Measurements from ENCODE around the gene GAD1.

DNA sequence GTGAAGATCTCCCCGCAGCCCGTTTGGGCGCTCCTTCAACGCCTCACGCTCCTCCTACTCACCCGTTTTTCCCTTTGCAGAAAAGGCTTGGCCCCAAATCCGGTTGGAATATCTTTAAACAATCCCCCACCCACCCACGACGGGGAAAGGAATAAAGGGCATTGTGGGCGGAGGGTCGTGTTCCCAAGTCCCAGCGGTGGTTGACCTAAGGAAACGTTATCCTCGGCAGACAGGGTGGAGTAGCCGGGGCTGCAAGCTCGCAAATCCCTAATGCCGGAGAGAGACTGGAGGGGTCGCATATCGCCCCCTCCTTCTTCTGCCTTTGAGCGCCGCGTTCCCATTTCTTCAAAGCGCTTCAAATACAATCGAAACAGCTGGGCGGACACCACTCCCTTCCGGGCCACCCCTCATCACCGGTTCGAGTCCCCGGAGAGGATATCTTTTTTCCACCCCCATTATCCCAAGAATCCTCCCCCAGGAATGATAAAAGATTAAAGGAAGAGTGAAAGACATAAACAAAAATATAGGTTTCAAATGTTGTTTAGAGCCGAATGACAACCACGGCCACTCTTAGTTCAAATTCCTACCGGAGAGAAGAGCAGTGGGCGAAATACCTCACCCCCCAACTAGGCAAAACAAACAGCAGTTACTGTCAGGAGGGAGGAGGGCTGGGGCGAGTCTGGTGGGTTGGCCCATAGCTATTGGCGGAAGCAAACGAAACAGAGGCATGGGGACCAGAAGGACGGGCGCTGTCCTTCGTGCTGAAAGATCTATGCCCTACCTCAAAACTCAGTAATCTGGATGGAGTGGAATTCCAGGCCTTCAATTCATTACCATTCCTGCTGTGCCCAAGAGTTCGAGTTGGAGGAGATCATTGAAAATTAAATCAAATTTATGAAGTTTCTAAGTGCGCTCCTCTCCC lies 2.8 kb upstream of the GAD1 start:
- TF ChIP-seq POLR2A (IDR thresholded peaks at IDR 0.05) = no peak
- TF ChIP-seq, protein P1, sequence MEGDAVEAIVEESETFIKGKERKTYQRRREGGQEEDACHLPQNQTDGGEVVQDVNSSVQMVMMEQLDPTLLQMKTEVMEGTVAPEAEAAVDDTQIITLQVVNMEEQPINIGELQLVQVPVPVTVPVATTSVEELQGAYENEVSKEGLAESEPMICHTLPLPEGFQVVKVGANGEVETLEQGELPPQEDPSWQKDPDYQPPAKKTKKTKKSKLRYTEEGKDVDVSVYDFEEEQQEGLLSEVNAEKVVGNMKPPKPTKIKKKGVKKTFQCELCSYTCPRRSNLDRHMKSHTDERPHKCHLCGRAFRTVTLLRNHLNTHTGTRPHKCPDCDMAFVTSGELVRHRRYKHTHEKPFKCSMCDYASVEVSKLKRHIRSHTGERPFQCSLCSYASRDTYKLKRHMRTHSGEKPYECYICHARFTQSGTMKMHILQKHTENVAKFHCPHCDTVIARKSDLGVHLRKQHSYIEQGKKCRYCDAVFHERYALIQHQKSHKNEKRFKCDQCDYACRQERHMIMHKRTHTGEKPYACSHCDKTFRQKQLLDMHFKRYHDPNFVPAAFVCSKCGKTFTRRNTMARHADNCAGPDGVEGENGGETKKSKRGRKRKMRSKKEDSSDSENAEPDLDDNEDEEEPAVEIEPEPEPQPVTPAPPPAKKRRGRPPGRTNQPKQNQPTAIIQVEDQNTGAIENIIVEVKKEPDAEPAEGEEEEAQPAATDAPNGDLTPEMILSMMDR (IDR thresholded peaks at IDR 0.05) = no peak
